HepG2 (cell line): ENCODE measurements around the gene GYS1. TPM values are rescaled to one million over a fixed set of nuclear protein-coding genes. Genes with fewer than 3 reads are reported as not detected.

Experiments
- HNRNPK ChIP-seq: fragments of 200-400 bp; formaldehyde crosslinking; IDR thresholded peaks from 2 replicates; pipeline ENCODE4 v1.6.1; 2018; ENCODE audit warnings: low read length, low read depth, moderate library complexity, mild to moderate bottlenecking; ENCODE audit not compliant: poor library complexity, severe bottlenecking
- PAF1 ChIP-seq: IDR thresholded peaks from 2 replicates; pipeline ENCODE4 v1.6.1; 2016; ENCODE audit warnings: missing genetic modification reagents, missing compliant biosample characterization
- PHF5A ChIP-seq: IDR thresholded peaks from one replicate; pipeline ENCODE4 v1.6.1; 2018; ENCODE audit warnings: low read depth, missing genetic modification reagents; ENCODE audit not compliant: unreplicated experiment
- RBM22 ChIP-seq: fragments of 200-400 bp; formaldehyde crosslinking; optimal IDR thresholded peaks from 2 replicates; pipeline ENCODE3; 2017; ENCODE audit warnings: mild to moderate bottlenecking, low read length, moderate library complexity
- RCOR2 ChIP-seq: IDR thresholded peaks from 2 replicates; pipeline ENCODE4 v1.6.1; 2016; ENCODE audit warnings: missing biosample characterization, missing genetic modification reagents
- SNAI1 ChIP-seq: sonication (generic); formaldehyde crosslinking; IDR thresholded peaks from 2 replicates; pipeline ENCODE4 v1.5.0; 2020; ENCODE audit warnings: mild to moderate bottlenecking, missing genetic modification reagents, borderline replicate concordance
- ZNF205 ChIP-seq: IDR thresholded peaks from 2 replicates; pipeline ENCODE4 v1.6.1; 2018; ENCODE audit warnings: missing biosample characterization, missing genetic modification reagents
- ZNF446 ChIP-seq: sonication (generic); formaldehyde crosslinking; IDR thresholded peaks from 2 replicates; pipeline ENCODE4 v1.5.0; 2020; ENCODE audit warnings: mild to moderate bottlenecking, missing genetic modification reagents
- ZNF678 ChIP-seq: sonication (generic); formaldehyde crosslinking; IDR thresholded peaks from 2 replicates; pipeline ENCODE4 v1.4.0; 2020; ENCODE audit warnings: mild to moderate bottlenecking, missing genetic modification reagents
- polyA plus RNA-seq, 8 experiments: library from polyadenylated mRNA; depleted of rRNA in 3 of 8; stranded (reverse) in 7 of 8; unstranded in 1 of 8; fragments of >200 nt; fragmentation: Illumina TruSeq in 4 of 8; extraction: Trizol in 4 of 8; gene quantifications; 2 replicates each; pipeline versions ENCODE4 v1.2.1 to v1.2.3, GENCODE V29; 2011 to 2016; ENCODE audit warnings: low read depth in 4 of 8, missing spikeins in 1 of 8, mixed read lengths in 1 of 8; ENCODE audit not compliant: insufficient read depth in 1 of 8
- total RNA-seq, 5 experiments: library from RNA; depleted of rRNA; stranded (reverse); fragments of >200 nt; fragmentation: Illumina TruSeq; extraction: Trizol; gene quantifications; 2 replicates each; pipeline ENCODE4 v1.2.3, GENCODE V29; 2016; ENCODE audit warnings: low read depth in 1 of 5
- TF ChIP-seq, protein P1 (sequence below): sonication (generic); formaldehyde crosslinking; IDR thresholded peaks from 2 replicates; pipeline ENCODE4 v1.8.1; 2022; ENCODE audit warnings: low read depth, mild to moderate bottlenecking, missing genetic modification reagents
- TF ChIP-seq, protein P2 (sequence below): sonication (generic); formaldehyde crosslinking; IDR thresholded peaks from 2 replicates; pipeline ENCODE4 v1.9.0; 2021; ENCODE audit warnings: missing genetic modification reagents, borderline replicate concordance
- TF ChIP-seq, protein P3 (sequence below): fragments of 450-650 bp; IDR thresholded peaks from 2 replicates; pipeline ENCODE4 v1.6.1; 2016
- TF ChIP-seq, protein P4 (sequence below): sonication (generic); formaldehyde crosslinking; IDR thresholded peaks from 2 replicates; pipeline ENCODE4 v1.4.0; 2020; ENCODE audit warnings: missing genetic modification reagents, borderline replicate concordance
- TF ChIP-seq, protein P5 (sequence below): sonication (generic); formaldehyde crosslinking; IDR thresholded peaks from 2 replicates; pipeline ENCODE4 v1.9.0; 2021; ENCODE audit warnings: missing genetic modification reagents, borderline replicate concordance

The GYS1 gene
- total and polyA plus RNA-seq, 2 of the 13 experiments (the other 11 are each of a cell fraction or from before 2014, with no cell fraction given) = 18.4 to 42.1 TPM

DNA sequence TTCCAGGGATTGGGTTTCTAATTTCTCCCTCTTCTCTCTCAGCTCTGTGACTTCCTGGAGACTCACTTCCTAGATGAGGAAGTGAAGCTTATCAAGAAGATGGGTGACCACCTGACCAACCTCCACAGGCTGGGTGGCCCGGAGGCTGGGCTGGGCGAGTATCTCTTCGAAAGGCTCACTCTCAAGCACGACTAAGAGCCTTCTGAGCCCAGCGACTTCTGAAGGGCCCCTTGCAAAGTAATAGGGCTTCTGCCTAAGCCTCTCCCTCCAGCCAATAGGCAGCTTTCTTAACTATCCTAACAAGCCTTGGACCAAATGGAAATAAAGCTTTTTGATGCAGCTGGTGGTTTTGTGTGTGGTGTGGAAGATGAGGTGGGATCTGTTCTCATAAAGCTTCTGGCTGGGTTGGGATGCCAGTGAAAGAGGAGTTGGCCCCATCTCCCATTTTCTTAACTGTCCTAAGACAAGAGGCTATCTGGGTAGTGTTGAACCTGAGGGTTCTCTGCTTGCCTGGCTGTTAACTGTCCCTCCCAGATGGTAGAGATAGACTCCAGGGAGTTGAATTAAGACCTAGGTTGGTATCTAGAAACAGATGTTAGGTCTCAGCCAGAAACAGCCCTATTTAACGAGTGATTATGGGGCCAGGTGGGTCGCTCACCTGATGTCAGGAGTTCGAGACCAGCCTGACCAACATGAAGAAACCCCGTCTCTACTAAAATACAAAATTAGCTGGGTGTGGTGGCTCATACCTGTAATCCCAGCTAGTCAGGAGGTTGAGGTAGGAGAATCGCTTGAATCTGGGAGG, 26.4 kb downstream of the GYS1 start (continued):
- TF ChIP-seq, protein P1, sequence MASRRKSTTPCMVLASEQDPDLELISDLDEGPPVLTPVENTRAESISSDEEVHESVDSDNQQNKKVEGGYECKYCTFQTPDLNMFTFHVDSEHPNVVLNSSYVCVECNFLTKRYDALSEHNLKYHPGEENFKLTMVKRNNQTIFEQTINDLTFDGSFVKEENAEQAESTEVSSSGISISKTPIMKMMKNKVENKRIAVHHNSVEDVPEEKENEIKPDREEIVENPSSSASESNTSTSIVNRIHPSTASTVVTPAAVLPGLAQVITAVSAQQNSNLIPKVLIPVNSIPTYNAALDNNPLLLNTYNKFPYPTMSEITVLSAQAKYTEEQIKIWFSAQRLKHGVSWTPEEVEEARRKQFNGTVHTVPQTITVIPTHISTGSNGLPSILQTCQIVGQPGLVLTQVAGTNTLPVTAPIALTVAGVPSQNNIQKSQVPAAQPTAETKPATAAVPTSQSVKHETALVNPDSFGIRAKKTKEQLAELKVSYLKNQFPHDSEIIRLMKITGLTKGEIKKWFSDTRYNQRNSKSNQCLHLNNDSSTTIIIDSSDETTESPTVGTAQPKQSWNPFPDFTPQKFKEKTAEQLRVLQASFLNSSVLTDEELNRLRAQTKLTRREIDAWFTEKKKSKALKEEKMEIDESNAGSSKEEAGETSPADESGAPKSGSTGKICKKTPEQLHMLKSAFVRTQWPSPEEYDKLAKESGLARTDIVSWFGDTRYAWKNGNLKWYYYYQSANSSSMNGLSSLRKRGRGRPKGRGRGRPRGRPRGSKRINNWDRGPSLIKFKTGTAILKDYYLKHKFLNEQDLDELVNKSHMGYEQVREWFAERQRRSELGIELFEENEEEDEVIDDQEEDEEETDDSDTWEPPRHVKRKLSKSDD (CRISPR knock-in tag) = no peak
- TF ChIP-seq ZNF678 (CRISPR knock-in tag) (no peak; the same call in 1 of the 2 replicates), SNAI1 (no peak), HNRNPK (no peak), ZNF205 (CRISPR knock-in tag) (peak; percentile 55; the same call in 1 of the 2 replicates), RCOR2 (no peak), PHF5A (CRISPR knock-in tag) (no peak), PAF1 (CRISPR knock-in tag) (no peak), ZNF446 (CRISPR knock-in tag) (peak; percentile 58; the same call in 1 of the 2 replicates), RBM22 (peak; percentile 24)
- TF ChIP-seq, protein P2, sequence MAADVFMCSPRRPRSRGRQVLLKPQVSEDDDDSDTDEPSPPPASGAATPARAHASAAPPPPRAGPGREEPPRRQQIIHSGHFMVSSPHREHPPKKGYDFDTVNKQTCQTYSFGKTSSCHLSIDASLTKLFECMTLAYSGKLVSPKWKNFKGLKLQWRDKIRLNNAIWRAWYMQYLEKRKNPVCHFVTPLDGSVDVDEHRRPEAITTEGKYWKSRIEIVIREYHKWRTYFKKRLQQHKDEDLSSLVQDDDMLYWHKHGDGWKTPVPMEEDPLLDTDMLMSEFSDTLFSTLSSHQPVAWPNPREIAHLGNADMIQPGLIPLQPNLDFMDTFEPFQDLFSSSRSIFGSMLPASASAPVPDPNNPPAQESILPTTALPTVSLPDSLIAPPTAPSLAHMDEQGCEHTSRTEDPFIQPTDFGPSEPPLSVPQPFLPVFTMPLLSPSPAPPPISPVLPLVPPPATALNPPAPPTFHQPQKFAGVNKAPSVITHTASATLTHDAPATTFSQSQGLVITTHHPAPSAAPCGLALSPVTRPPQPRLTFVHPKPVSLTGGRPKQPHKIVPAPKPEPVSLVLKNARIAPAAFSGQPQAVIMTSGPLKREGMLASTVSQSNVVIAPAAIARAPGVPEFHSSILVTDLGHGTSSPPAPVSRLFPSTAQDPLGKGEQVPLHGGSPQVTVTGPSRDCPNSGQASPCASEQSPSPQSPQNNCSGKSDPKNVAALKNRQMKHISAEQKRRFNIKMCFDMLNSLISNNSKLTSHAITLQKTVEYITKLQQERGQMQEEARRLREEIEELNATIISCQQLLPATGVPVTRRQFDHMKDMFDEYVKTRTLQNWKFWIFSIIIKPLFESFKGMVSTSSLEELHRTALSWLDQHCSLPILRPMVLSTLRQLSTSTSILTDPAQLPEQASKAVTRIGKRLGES (CRISPR knock-in tag) = no peak
- TF ChIP-seq, protein P3, sequence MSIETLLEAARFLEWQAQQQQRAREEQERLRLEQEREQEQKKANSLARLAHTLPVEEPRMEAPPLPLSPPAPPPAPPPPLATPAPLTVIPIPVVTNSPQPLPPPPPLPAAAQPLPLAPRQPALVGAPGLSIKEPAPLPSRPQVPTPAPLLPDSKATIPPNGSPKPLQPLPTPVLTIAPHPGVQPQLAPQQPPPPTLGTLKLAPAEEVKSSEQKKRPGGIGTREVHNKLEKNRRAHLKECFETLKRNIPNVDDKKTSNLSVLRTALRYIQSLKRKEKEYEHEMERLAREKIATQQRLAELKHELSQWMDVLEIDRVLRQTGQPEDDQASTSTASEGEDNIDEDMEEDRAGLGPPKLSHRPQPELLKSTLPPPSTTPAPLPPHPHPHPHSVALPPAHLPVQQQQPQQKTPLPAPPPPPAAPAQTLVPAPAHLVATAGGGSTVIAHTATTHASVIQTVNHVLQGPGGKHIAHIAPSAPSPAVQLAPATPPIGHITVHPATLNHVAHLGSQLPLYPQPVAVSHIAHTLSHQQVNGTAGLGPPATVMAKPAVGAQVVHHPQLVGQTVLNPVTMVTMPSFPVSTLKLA = no peak
- TF ChIP-seq, protein P4, sequence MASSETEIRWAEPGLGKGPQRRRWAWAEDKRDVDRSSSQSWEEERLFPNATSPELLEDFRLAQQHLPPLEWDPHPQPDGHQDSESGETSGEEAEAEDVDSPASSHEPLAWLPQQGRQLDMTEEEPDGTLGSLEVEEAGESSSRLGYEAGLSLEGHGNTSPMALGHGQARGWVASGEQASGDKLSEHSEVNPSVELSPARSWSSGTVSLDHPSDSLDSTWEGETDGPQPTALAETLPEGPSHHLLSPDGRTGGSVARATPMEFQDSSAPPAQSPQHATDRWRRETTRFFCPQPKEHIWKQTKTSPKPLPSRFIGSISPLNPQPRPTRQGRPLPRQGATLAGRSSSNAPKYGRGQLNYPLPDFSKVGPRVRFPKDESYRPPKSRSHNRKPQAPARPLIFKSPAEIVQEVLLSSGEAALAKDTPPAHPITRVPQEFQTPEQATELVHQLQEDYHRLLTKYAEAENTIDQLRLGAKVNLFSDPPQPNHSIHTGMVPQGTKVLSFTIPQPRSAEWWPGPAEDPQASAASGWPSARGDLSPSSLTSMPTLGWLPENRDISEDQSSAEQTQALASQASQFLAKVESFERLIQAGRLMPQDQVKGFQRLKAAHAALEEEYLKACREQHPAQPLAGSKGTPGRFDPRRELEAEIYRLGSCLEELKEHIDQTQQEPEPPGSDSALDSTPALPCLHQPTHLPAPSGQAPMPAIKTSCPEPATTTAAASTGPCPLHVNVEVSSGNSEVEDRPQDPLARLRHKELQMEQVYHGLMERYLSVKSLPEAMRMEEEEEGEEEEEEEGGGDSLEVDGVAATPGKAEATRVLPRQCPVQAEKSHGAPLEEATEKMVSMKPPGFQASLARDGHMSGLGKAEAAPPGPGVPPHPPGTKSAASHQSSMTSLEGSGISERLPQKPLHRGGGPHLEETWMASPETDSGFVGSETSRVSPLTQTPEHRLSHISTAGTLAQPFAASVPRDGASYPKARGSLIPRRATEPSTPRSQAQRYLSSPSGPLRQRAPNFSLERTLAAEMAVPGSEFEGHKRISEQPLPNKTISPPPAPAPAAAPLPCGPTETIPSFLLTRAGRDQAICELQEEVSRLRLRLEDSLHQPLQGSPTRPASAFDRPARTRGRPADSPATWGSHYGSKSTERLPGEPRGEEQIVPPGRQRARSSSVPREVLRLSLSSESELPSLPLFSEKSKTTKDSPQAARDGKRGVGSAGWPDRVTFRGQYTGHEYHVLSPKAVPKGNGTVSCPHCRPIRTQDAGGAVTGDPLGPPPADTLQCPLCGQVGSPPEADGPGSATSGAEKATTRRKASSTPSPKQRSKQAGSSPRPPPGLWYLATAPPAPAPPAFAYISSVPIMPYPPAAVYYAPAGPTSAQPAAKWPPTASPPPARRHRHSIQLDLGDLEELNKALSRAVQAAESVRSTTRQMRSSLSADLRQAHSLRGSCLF = peak; percentile 31; the same call in 1 of the 2 replicates
- TF ChIP-seq, protein P5, sequence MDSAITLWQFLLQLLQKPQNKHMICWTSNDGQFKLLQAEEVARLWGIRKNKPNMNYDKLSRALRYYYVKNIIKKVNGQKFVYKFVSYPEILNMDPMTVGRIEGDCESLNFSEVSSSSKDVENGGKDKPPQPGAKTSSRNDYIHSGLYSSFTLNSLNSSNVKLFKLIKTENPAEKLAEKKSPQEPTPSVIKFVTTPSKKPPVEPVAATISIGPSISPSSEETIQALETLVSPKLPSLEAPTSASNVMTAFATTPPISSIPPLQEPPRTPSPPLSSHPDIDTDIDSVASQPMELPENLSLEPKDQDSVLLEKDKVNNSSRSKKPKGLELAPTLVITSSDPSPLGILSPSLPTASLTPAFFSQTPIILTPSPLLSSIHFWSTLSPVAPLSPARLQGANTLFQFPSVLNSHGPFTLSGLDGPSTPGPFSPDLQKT (CRISPR knock-in tag) = no peak
